ENCODE data around the gene CHCT1.

GRCh38 chr17:60387666-60388065 lies 34.6 kb upstream of the CHCT1 start:
- TF ChIP-seq CTCF (IDR thresholded peaks at IDR 0.05) (no peak), POLR2A (IDR thresholded peaks at IDR 0.05) (no peak)
